Stimulated activated CD4-positive, alpha-beta T cell treated with anti-CD3 and anti-CD28 coated beads, TNF-alpha, amount 100 ng/mL, for 1 hour (primary cell): Measurements from ENCODE around the gene MAPK9.
A peak's percentile ranks its signal among the peaks of the same experiment; 100 is the strongest.

Experiments
- DNase-seq, 3 donors: peaks; one replicate each; pipeline ENCODE4 v3.0.0-alpha.2; 2020; ENCODE audit warnings: low read depth in 3 of 3, low spot score in 1 of 3

The MAPK9 gene

DNA sequence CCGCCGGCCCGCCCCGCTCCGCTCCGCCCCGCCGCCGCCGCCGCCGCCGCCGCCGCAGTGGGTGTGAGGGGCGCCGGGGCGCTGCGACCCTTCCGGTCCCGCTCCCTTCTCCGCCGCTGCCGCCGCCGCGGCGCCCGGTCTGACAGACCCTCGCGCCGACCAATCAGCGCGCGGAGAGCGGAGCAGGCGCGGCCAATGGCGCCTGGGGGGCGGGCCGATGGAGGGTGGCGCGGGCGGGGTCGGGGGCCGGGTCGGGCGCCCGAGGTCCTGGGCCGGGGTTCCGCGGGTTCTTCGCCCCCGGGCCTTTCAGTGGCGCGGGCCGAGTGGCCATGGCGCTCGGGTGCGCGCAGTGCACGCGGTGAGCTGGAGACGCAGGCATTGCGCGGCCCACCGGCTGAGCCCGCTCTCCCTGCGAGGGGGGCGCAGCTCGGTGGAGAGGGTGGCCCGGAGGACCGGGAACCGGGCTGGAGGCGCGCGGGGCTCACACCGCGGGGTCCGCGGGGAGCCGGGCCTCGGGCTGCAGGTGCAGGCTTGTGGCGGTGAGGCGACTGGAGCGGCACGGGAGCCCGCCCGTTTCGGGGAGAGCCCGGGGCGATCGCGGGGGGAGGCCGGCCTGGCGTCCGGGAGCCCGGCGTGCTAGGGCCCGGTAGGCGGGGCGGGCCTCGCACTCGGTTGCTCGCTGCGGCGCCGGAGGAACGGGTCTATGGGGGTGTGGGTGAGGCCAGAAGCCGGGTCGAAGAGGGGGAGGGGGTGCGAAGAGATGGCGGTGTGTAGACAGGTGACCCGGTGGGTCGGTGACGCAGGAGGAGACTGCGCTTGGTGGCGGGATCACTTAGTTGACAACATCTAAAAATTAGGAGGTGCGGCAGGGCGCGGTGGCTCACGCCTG, at the start of gene MAPK9:
MAPK9 (minus strand) TSS at position 141 of the 889 bp plus-strand sequence. CDS start 11,522 bp downstream, outside the sequence.
- DNase-seq, result peak; percentile 63 to 76 (median 67)

DNA sequence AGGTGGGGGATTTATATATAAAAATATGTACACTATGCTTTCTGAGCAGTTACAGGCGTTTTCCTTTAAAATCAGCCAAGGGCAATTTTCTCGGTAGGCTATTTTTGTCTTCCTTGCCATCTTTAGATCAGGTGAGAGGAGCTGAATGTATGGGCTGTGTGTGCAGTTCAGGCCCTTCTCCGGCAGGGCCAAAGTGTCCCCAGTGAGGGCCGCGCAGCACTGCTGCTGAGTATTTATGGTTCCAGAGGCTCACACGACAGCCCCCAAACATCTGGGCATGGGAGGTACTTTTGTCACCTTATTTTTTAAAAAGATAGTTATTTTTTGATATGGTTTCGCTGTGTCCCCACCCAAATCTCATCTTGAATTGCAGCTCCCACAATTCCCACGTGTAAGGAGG, 49.7 kb upstream of the MAPK9 start:
- DNase-seq, result no peak

DNA sequence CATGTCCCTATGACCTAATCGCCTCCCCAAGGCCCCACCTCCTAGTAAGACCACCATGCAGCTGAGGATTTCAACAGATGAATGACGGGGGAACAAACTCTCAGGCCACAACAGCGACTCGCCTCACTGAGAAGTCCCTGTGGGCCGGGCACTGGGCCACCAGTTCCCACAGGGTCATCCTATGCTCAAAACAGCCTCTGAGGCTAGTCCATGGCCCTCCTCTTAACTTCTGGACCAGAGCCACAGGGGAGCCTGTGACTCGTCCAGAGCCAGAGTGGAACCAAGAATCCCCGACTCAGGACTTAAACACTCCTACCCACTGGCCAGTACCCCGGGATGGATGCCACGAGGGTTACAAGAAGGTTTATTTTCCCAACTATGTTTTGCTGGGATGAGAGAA, 49.0 kb upstream of the MAPK9 start:
- no peak for DNase-seq

DNA sequence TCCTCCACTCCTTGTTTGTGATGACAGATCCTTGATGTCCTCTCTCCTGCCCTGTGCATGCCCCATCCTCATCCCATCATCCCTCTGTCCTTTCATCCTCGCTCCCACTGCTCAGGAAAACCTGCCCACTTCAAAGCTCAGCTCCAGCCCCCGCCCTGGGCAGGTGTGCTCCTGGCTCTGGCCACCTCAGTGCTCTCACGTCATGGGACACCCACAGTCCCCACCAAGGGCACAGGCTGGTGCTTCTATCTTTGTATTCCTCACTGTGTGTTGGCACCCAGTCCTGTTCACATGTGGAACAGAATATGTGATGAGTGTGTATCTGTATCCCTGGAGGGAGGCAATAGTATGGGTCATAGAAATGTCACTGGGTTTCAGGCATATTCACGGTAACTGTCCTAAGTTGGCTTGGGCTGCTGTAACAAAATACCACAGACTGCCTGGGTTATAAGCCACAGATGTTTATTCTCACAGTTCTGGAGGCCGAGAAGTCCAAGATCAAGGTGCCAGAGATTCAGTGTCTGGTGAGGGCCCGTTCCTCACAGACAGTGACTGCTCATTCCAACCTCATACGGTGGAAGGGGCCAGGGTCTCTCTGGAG, 47.8 kb upstream of the MAPK9 start:
- DNase-seq, result no peak

DNA sequence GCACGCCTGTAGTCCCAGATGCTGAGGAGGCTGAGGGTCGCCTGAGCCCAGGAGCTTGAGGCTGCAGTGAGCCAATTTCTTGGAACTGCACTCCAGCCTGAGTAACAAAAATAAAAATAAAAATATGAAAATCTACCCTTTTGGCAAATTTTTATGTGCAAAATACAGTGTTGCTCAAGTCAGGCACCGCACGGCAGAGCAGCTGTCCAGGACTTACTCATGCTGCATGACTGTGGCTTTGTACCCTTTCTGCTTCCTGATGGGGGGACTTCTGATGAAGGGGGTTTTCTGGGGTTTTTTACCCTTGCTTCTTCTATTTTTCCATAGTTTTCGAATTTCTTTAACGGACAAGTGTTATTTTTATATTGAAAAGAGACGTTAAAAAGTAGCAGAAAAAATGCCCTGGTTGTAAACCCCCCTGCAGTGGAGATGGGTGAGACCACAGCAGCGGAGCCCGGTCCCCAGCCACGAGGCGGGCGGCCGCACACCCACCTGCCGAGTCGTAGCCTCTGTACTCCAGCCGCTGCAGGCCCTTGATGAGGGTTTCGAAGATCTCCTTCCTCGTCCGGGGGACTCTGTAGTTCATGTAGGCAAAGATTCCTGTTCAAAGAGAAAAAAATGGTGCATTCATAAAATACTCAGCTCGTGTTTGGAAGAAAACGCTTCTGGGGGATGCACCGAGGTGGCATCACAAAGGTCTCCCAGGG, 46.3 kb upstream of the MAPK9 start:
- DNase-seq, result no peak

DNA sequence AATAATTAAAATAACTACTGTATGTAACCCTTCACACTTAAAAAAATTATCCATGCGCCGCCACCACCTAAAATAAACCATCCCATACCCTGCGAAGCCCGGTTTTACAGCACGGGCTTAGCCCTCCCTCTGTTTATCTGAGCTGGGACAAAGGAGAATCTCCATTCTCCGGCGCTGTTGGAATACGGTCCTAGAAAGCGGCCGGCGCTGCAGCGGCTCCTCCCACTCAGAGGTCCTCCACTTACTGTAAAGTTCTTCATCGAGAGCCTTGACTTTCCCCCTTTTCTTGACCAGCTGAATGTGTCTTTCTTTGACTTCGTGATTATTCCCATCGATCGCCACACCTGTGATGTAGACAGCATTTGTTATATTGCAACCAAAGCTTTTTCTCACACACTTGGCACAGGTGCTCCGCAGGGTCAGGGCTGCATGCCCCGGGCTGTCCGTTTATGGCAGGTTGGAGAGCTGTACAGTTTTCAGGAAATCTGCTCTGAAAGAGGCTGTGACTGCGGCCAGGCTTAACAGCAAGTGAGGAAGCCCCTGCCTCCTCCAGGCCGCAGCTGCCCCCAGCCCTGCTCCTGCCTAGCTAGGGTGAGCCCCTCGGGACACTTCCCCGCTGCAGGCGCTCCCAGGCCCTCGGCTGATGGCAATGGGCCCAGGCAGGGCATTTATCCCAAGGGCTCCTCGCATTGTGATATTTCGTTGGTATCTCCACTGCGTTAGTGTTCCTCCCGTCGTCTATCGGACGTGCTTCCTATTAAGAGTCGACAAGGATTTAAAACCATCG, 44.5 kb upstream of the MAPK9 start:
- no peak for DNase-seq

DNA sequence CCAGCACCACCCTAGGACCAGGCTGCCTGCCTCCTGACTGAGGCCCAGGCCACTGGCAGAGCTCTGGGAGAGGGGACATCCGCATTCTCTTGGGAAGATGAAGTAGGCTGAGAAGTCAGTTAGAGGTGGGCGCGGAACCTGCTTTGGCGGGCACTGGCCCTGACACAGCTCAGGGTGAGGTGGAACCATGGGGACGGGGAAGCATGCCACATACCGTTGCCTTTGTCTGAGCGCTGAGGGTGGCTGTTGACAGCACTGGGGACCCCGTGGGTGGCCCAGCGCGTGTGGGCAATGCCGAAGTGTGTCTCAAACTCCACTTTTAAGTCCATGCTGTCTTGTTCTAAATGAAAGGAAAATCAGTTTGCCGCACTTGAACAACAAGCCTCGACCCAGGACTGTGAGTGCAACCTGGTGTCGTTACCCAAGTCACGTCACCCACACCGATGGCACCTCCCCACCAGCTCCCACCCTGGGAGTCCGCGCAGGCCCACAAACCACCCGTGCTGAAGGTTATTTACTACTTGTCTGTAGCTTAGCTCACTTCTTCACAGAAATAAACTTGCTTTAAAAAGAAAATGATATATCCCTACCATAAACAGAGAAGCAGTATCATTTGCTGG, 43.8 kb upstream of the MAPK9 start:
- DNase-seq, result no peak

DNA sequence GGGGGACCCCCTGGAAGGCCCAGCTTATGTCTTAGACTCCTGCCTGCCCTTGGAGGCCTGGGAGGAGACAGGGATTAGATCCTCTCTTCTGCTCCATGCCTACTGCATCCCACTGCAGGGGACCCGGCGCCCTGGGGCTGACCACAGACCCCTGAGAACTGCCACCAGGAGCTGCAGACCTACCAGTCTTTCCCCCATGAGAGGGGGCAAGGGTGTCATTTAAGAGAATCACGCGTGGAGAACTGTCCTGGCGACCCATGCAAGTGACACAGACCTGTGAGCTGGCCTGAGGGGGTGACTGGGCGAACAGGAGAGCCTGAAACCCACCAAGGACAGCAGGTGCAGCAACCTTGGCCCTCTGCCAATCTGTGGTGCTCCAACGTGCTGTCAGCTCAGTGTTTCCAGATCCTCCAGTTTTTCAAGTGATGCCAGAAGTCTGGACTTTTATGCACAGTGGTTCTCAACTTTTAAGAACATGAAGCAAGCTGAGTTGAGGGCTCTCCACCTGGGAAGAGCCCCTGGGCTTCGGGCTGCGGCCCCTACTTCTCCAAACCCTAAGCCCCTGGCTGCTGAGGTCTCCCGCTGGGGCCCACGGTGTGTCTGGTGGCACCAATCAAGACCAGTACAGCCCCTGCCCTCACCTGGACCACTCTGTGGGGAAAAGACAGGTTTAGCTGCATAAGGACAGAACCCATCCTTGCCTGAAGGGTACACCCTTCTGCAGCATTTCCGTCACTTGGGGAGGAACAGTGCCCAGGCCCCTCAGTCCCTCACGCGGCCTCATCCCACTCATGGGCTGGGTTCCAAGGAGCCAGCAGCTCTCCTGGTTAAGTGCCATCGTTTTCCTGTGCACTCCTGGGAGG, 43.1 kb upstream of the MAPK9 start:
- DNase-seq, result no peak

DNA sequence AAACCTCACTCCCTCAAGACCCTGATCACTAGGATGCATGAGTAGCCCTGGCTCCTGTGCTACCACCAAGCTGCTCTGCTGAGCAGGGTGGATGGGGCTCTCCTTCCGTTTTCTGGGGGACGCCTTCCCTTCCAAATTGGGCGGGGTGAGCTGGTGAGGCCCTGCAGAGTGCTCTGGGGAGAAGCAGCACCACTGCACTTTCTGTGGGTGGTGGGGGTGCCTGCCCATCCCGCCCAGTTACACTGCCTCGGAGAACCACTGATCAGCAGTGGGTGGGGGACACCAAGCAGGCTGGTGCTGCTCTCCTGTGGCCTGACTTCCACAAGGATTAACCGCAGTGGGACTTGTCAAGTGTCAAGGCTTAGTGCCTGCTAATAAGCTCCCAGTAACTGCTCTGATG, 42.3 kb upstream of the MAPK9 start:
- no peak for DNase-seq

DNA sequence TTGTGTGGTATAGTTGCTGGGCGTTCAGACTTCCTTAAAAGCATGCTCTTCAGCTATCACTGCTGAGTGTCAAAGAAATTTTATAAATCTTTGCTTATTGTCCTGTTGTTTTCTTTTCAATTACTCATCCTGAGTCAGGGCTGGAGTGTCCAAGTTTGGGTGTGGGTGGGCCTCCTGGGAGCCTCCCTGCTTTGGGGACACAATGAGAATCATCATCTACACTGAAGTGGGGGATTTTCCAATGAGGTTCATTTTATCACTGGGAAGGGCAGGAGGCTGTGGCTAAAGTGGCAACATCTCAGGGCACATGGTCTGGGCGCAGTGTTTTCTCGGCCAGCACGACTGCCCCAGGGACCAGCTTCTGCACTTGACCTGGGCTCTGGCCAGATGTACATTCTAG, 41.8 kb upstream of the MAPK9 start:
- no peak for DNase-seq

DNA sequence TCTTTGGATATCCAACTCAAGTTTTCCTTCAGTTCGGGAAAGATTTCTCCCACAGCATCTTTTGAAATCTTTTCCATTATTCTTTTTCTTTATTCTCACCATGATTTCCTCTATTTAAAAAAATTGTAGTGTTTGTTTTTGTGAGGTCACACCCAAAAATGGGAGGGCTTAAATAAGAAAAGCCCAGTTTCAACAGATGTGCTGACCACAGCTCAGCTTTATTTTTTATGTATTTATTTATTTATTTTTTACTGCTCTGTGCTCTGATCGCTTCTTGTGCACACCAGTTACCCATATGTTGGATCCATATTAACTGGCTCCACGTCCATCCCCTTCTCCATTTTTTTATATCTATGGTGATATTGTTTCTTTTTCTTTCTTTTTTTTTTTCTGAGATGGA, 41.0 kb upstream of the MAPK9 start:
- no peak for DNase-seq

DNA sequence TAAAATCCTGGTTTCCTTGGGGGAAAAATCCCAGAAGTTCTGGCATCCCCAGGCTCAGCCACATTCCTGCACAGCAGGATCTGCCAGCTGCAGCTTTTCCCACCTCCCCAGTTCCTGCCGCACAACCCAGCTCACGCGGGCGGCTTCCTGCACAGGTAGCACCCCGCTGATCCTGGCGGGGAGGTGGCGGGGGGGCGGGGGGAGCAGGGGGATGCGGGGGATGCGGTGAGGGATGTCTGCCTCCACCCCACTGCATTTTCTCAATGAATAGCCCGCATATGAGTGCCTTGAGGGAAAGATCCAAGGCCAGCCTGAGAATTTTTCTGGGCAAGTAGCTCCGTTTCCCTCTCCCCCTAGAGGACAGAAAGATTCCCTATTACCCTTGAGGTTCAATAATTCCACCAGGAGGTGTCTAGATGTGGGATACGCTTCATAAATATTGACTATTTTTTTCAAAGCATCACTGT, 40.2 kb upstream of the MAPK9 start:
- no peak for DNase-seq

DNA sequence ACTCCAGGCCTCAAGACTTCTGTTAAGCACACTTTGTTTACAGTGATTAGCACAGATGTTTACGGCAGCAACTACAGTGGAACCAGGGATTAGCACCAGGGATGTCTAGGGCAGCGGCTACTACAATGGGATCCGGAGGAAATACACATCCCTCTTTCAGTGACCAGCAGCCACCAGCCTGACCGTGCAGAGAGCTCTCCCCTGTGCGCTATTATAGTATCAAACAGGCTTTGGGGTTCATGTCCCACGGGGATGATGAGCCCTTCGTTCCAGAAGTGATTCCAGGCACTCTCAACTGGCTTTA, 39.7 kb upstream of the MAPK9 start:
- DNase-seq, result no peak

DNA sequence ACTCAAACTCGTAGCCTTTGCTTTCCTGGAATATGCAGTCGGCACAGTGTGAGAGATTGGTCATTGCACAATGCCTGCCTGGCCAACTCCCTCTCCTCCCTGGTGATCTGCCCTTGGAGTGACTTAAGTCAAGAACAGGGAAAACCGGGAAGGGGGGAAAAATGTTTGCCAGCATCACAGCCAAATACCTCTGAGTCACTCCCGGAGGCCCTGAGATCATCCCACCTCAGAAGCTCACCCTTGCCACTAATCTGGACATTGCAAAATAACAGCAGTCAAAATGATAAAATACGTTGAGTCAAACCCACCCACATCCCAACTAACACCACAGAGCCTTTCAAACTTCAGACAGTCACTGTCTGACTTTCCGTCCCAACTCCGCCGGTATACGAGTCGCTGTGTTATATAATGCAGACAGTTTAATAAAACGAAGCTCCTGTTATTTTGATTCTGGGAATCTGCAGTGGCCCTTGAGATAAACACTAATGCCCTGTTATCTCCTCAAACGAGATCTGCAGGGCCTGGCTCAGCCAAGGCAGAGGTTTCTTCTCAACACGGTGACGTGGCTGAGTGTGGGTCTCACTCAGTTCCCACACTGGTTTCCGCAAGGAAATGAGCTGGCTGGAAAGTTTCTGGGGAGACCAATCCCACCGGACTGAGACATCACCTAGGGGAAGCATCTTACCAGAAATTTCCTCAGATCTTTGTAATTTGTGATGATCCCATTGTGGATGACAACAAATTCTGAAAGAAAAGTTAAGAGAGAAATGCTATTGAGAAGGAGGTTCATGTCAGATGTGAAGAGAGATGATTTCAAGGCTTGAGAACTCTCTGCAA, 39.1 kb upstream of the MAPK9 start:
- no peak for DNase-seq

DNA sequence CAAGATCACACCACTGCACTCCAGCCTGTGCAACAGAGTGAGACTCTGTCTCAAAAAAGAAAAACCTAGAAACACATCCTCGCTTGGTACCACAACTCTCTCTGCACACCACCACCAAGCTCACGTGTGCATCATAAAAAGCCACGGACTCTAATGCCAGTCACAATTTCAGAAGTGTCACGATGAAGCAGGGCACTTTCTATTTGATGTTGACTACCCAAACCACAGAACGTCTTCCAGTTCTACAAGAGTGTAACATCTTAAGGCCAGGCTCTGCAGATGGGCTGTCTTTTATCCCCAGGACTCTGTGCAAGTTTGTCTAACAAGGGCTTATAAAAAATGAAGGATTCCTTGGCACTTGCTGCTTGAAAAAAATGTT, 38.4 kb upstream of the MAPK9 start:
- DNase-seq, result no peak

DNA sequence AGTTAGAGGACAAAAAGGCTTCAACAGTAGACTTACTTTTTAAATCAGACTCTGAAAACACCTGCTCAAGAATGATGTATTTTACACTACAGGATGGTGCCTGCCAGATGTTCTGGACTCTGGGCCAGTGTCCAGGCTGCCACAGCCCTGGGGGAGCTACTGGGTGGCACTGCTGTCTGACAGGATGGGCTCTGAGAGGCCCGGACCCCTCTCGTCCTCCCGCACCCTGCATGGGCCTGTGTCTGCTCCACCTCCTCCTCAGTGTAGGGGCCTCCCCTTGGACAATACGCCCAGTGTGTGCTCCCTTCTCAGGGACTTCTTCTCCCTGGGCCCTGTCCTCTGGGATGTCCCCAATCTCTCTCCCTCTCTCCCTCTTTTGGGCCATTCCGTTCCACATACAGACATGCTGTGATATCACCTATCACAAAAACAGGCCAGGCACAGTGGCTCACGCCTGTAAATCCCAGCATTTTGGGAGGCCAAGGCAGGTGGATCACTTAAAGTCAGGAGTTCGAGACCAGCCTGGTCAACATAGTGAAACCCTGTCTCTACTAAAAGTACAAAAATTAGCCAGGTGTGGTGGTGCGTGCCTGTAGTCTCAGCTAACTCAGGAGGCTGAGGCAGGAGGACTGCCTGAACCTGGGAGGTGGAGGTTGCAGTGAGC, 37.9 kb upstream of the MAPK9 start:
- no peak for DNase-seq

DNA sequence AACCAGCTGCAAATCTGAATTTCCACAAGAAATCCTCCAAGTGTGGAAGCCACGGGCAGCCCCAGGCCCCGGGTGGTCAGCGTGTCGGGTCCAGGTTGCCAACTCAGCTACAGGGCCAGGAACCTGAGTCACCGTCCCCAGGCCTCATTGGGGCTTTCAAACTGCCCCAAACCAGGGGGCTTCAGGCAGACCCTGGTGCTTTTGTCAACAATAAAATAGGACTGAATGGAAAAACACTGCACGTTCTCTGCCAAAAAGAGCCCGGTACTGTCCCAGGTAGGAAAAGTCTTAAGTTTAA, 37.2 kb upstream of the MAPK9 start:
- DNase-seq, result no peak

DNA sequence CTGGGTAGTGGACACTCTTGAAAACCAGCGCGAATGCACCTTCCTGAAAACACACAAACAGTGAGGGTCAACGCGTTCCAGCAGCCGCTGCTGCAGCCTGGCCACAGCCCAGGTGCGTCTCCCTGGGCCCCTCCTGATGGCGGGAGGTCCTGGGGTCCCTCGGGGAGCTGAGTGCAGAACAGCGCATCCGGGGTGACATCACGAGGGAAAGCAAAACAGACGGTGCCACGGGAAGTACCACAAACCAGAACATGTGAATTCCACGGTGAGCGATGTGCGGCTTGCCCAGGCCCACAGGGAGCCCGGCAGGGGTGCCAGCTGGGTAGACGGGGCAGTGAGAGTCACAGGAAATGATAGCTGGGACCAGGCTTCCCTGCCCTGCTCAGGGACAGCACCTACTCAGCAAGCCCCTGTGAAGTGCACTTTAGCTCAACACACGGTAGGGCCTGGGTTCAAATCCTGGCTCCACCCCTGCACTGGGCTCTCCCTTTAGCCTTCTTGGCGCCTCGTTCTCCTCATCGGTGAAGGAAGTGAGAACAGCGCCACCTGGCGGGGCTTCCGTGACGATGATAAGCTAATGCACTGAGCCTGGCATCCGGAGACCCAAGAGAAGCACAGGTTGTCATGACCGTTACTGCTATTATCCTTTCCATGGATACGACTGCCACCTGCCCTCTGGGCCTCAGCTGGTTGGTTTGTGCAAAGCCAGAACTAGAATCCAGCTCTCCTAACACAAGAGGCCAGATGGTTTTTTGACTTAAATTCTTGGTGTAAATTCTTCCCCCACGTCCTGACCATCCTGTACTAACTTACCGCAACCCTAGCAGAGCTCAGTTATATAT, 36.6 kb upstream of the MAPK9 start:
- DNase-seq, result peak; percentile 62 to 78 (median 65)
